Measurements from ENCODE around the gene BEND7. TPM values are rescaled to one million over a fixed set of nuclear protein-coding genes. Genes with fewer than 3 reads are reported as not detected.

Gene BEND7
- total RNA-seq, 2 experiments from 2014 or later = not detected

Other genes with a start within 250 kb of the BEND7 start
- 10 to 100 TPM; 14.9 to 15.4 TPM for gene PHYH, start 228.9 kb downstream of the BEND7 start, total RNA-seq
- 10 to 100 TPM; 57.2 to 57.6 TPM for gene SEPHS1, start 180.7 kb downstream of the BEND7 start, total RNA-seq
- 10 to 100 TPM; 21.9 to 25.1 TPM for gene PRPF18, start 58.0 kb upstream of the BEND7 start, total RNA-seq

All from activated CD4-positive, alpha-beta memory T cell treated with anti-CD3 and anti-CD28 coated beads for 36 hours (primary cell).